Measurements from ENCODE around the gene PYDC1. TPM values are rescaled to one million over a fixed set of nuclear protein-coding genes. Genes with fewer than 3 reads are reported as not detected.
"Not testable (repeated sequence)": the region's sequence is repeated elsewhere in the genome, so short reads cannot be mapped to it uniquely, and the experiment has no call there.

PYDC1 gene
- polyA plus RNA-seq, 2 of the 4 experiments (the other 2 are of a cell fraction): not detected

DNA sequence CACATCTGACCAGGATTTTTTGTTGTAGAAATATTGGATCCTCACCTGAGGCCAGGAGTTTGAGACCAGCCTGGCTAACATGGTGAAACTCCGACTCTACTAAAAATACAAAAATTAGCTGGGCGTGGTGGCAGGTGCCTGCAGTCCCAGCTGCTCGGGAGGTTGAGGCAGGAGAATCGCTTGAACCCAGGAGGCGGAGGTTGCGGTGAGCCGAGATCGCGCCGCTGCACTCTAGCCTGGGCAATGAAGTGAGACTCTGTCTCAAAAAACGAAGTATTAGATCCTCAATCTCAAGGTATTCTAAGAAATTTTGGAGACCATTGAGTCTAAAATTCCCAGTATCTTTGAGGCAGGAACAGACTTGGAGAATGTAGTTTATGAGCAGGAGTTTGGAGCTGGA, 21.1 kb downstream of the PYDC1 start:
- not testable (repeated sequence) for FAIRE-seq
- POLR2A ChIA-PET: interaction anchor here (1.0 to 1.4 kb wide), 2 partner anchors 12 to 16 kb away, joined by 3 read pairs; partner anchors contain the start of gene FUS

DNA sequence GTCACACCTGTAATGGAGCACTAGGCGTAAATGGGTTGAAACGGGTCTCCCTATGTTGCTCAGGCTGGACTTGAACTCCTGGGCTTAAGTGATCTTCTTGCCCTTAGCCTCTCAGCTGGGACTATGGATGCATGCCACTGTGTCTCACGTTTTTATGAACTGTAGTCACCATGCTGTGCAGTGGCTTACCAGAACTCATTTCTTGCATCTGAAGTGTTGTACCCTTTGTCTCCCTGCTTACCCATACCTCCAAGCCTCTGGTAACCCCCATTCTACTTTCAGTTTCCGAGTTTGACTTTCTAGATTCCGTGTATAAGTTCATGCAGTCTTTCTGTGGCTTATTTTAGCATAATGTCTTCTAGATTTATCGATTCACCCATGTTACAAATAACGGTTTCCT, 22.0 kb downstream of the PYDC1 start:
- 88% methylated on average over 7 of the region's 7 CpGs for WGBS (ENCODE audit: missing lambda C conversion rate)
- DNase-seq (ENCODE audit: low read depth in 1 of 2, low spot score in 1 of 2) (no peak), FAIRE-seq (no peak), ATAC-seq (no peak)
- CTCF ChIA-PET: interaction anchor here (1.1 to 1.4 kb wide), 2 partner anchors 51 to 209 kb away, joined by 3 read pairs; no protein-coding TSS in a partner anchor
- Histone ChIP-seq H3K4me2 (no peak overlapping the region), H3K9me3 (no peaks in the 10 kb centered on the region), H3K27ac (no peak overlapping the region), H3K4me3 (no peak overlapping the region), H3K4me1 (no peaks in the 10 kb centered on the region)
- TF ChIP-seq POLR2AphosphoS2 (conservative IDR thresholded peaks at IDR 0.05; ENCODE audit: low read length): peak; percentile 87; the same call in 1 of the 2 replicates
- TF ChIP-seq, protein P1, sequence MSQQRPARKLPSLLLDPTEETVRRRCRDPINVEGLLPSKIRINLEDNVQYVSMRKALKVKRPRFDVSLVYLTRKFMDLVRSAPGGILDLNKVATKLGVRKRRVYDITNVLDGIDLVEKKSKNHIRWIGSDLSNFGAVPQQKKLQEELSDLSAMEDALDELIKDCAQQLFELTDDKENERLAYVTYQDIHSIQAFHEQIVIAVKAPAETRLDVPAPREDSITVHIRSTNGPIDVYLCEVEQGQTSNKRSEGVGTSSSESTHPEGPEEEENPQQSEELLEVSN (IDR thresholded peaks at IDR 0.05; ENCODE audit: borderline replicate concordance, low read depth): no peak
- POLR2A ChIA-PET: interaction anchor here (1.4 kb wide), 1 partner anchor 15 kb away, joined by 3 read pairs; the partner anchor contains the start of gene FUS

More for the DNA sequence above, 21.1 kb downstream of the PYDC1 start:
- 91% methylated on average over 11 of the region's 11 CpGs for WGBS (ENCODE audit: missing lambda C conversion rate)
- CTCF ChIA-PET: interaction anchor here (0.7 to 1.4 kb wide), 5 partner anchors 10 to 210 kb away, joined by 3 to 5 read pairs (median 3); no protein-coding TSS in a partner anchor
- H3K4me1 ChIP-seq; H3K27ac ChIP-seq; H3K4me3 ChIP-seq; DNase-seq (ENCODE audit: low read depth in 1 of 2, low spot score in 1 of 2); H3K4me2 ChIP-seq; ATAC-seq; H3K9me3 ChIP-seq: not testable (repeated sequence)

DNA sequence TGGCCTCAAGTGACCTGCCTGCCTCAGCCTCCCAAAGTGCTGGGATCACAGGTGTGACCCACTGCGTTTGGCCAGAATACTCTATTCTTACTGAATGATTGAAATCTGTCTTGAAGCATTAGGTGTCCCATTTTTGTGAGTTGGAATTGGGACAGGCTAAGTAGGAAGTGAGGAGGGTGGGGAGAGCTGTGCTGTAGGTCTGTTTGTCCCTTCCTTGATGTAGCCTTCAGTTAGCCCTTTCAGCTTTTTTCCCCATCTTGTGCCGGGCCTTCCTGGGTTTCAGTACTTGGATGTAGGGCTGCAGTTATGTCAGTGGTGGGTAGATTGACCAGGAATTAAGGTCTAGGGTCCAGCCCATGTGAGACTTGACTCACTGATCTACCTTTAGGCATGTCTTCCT, 23.1 kb downstream of the PYDC1 start:
- FAIRE-seq (no peak), DNase-seq (ENCODE audit: low read depth in 1 of 2, low spot score in 1 of 2) (no peak), ATAC-seq (no peak; a peak in 2 of 6 replicates)
- H3K27ac ChIP-seq: no peak overlapping the region
- WGBS (ENCODE audit: missing lambda C conversion rate): 88% methylated on average over 2 of the region's 2 CpGs
- ChIA-PET CTCF (no interaction called here), POLR2A (interaction anchor here (0.5 to 1.7 kb wide), 3 partner anchors 10 to 119 kb away, joined by 3 to 6 read pairs (median 5); partner anchors contain the start of gene FUS)
- no peak overlapping the region for H3K4me2 ChIP-seq
- no peak for TF ChIP-seq MYC (IDR thresholded peaks at IDR 0.05; ENCODE audit: borderline replicate concordance, low read length)
- TF ChIP-seq BHLHE40 (IDR thresholded peaks at IDR 0.05; ENCODE audit: low read depth, low read length): no peak
- TF ChIP-seq, protein P2, sequence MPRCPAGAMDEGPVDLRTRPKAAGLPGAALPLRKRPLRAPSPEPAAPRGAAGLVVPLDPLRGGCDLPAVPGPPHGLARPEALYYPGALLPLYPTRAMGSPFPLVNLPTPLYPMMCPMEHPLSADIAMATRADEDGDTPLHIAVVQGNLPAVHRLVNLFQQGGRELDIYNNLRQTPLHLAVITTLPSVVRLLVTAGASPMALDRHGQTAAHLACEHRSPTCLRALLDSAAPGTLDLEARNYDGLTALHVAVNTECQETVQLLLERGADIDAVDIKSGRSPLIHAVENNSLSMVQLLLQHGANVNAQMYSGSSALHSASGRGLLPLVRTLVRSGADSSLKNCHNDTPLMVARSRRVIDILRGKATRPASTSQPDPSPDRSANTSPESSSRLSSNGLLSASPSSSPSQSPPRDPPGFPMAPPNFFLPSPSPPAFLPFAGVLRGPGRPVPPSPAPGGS (IDR thresholded peaks at IDR 0.05): no peak
- TF ChIP-seq SREBF2 (IDR thresholded peaks at IDR 0.05): no peak
- no peak for TF ChIP-seq ESRRA (IDR thresholded peaks at IDR 0.05; ENCODE audit: borderline replicate concordance, low read length)
- TF ChIP-seq FOSB (CRISPR knock-in tag; IDR thresholded peaks at IDR 0.05): no peak
- no peak for TF ChIP-seq NFE2L2 (conservative IDR thresholded peaks at IDR 0.05; ENCODE audit: low read length)
- H3K4me3 ChIP-seq: no peak overlapping the region
- no peaks in the 10 kb centered on the region for H3K4me1 ChIP-seq
- no peaks in the 10 kb centered on the region for H3K9me3 ChIP-seq

DNA sequence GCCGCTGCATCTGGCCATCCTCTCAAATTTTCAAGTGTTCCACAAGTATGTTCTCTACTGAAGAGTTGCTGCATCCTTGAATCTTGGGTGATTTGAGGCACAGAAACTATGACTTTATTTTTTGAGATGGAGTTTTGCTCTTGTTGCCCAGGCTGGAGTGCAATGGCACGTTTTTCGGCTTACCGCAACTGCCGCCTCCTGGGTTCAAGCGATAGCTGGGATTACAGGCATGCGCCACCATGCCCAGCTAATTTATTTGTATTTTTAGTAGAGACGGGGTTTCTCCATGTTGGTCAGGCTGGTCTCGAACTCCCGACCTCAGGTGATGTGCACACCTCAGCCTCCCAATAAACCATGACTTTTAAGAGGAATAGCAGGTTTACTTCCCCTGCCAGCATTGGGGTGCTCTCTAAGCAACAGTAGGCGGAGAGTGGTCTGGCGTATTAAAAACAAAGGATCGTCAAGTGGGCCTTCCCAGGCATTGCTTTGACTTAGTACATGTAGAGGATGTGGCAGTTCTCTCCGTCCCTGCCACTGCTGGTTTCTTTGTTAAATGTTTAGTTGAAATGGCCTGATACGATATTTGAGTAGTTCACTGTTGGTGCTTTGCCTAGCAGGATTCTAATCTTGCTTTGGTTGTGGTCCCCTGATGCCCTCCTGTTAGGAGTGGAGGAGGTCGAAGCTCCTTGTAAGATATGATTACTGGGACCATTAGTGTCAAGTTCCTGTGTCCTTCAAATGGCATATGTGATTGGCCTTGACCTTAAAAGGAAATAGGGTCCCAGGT, 23.9 kb downstream of the PYDC1 start:
- FAIRE-seq (no peak), DNase-seq (ENCODE audit: low read depth in 1 of 2, low spot score in 1 of 2) (no peak), ATAC-seq (no peak)
- Histone ChIP-seq H3K27ac (no peak overlapping the region), H3K4me2 (no peak overlapping the region), H3K4me3 (no peak overlapping the region), H3K4me1 (no peaks in the 10 kb centered on the region), H3K9me3 (no peaks in the 10 kb centered on the region)
- peak; percentile 70; the same call in 1 of the 2 replicates for TF ChIP-seq POLR2AphosphoS2 (conservative IDR thresholded peaks at IDR 0.05; ENCODE audit: low read length)
- TF ChIP-seq SMC3 (IDR thresholded peaks at IDR 0.05): no peak
- WGBS (ENCODE audit: missing lambda C conversion rate): 95% methylated on average over 16 of the region's 16 CpGs
- POLR2A ChIA-PET: interaction anchor here (0.7 to 1.7 kb wide), 3 partner anchors 10 to 70 kb away, joined by 3 to 6 read pairs (median 5); partner anchors contain the start of gene FUS
- CTCF ChIA-PET: no interaction called here

DNA sequence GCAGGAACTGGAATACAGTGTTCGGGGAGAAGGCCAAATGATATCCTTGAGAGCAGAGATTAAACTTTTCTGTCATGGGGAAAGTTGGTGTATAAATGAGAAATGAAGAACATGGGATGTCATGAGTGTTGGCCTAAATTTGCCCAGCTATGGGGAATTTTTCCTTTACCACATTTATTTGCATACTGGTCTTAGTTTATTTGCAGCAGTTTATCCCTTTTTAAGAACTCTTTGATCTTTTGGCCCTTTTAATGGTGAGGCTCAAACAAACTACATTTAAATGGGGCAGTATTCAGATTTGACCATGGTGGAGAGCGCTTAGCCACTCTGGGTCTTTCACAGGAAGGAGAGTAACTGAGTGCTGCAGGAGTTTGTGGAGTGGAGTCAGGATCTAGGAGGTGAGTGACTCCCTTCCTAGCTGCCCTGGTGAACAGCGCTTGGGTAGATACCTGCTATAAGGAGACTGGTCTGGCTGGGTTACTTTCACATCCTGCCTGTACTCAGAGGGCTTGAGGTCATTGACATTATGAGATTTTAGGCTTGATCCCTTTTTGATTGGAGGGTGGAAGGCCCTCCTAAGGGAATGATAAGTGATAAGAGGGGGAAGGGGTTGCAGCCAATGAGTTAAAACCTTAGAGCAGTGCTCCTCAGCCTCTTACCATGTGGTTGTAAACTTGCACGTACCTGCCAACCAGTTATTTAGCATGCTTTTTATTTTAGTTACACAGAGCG, 25.1 kb downstream of the PYDC1 start:
- no peak for DNase-seq (ENCODE audit: low read depth in 1 of 2, low spot score in 1 of 2)
- 91% methylated on average over 5 of the region's 5 CpGs for WGBS (ENCODE audit: missing lambda C conversion rate)
- Histone ChIP-seq H3K9me3 (no peaks in the 10 kb centered on the region), H3K4me1 (no peaks in the 10 kb centered on the region), H3K4me3 (no peak overlapping the region), H3K27ac (no peak overlapping the region), H3K4me2 (no peak overlapping the region)
- ATAC-seq: peak in 1 of 2 experiments; percentile 12; a peak in 3 of 6 replicates
- FAIRE-seq: no peak
- ChIA-PET POLR2A (no interaction called here), CTCF (interaction anchor here (1.3 to 1.8 kb wide), 2 partner anchors 142 to 207 kb away, joined by 3 to 4 read pairs; partner anchors contain the start of gene HSD3B7)
- TF ChIP-seq POLR2AphosphoS2 (conservative IDR thresholded peaks at IDR 0.05; ENCODE audit: low read length) (0 out of 2 replicates have a peak, but pooled peaks have one; percentile 61), RARB (CRISPR knock-in tag; IDR thresholded peaks at IDR 0.05) (no peak), CHD2 (IDR thresholded peaks at IDR 0.05; ENCODE audit: low read length, partially characterized antibody) (no peak), HOXA7 (CRISPR knock-in tag; IDR thresholded peaks at IDR 0.05) (0 out of 2 replicates have a peak, but pooled peaks have one; percentile 52)
